Activated T-helper 1 cell treated with Interleukin-2 at 50 U/mL for 16 hours (primary cell): Measurements from ENCODE around the gene UBR3.
"Not testable (repeated sequence)": the region's sequence is repeated elsewhere in the genome, so short reads cannot be mapped to it uniquely, and the experiment has no call there.

ENCODE experiments used
- DNase-seq: peaks from one replicate; pipeline ENCODE4 v3.0.0-alpha.2; 2020; ENCODE audit warnings: low read depth

The UBR3 gene

DNA sequence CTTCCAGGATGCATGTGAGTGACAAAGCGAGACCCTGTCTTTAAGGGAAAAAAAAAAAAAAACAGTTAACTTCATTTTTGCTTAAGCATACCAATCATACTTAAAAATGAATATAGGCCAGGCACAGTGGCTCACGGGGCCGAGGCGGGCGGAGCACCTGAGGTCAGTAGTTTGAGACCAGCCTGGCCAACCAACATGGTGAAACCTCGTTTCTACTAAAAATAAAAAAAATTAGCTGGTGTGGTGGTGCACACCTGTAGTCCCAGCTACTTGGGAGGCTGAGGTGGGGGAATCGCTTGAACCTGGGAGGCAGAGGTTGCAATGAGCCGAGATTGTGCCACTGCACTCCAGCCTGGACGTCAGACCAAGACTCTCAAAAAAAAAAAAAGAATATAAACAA is 44.1 kb downstream of the UBR3 start:
- not testable (repeated sequence) for DNase-seq

DNA sequence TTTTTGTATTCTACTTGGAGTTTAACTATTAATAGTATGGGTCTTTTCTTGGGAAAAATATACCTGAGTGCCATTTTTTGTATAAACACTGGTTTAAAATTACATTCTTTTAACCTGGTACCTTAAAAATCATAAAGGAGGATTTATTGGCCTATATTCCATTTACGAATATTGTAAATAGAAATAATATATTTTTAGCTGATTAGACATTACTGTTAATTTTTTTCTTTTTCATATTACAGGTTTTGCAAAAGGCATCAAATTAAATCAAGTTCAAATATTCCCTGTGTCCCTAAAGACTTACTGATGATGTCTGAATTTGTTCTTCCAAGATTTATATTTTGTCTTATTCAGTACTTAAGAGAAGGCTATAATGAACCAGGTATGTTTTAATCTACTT is 44.7 kb downstream of the UBR3 start:
- no peak for DNase-seq

DNA sequence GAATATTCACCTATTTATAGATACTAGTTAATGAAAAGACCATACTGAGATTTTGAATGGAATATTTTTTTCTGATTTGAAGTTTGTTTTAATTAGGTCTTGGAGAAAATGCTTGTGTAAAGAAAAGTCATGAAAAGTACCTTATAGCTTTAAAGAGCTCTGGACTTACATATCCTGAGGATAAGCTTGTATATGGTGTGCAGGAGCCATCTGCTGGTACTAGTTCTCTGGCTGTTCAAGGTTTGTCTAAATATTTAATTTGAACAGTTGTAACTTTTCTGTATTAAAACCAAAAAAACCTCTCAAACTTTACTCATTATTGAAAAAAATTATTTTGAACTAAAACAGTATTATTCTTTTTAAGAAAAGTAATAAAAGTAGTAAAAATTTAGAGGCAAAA is 50.1 kb downstream of the UBR3 start:
- no peak for DNase-seq

DNA sequence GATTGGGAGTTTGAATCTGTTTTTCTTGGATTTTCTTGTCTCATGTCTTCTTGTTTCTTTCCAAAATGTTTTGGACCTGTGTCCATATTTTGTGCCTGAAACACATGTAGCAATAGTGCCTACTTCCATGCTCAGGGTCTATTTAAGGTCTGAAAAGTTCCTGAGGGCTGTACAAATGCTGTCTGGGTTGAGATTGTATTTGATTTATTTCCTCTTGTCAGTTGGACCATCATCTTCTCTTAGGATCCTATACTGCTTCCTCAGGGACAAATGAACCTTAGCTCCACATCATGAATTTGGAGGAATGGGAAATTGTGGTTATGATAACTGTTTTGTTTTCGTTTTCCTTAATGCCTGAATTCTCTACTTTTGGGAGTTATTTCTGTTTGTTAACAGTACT is 59.9 kb downstream of the UBR3 start:
- no peak for DNase-seq

DNA sequence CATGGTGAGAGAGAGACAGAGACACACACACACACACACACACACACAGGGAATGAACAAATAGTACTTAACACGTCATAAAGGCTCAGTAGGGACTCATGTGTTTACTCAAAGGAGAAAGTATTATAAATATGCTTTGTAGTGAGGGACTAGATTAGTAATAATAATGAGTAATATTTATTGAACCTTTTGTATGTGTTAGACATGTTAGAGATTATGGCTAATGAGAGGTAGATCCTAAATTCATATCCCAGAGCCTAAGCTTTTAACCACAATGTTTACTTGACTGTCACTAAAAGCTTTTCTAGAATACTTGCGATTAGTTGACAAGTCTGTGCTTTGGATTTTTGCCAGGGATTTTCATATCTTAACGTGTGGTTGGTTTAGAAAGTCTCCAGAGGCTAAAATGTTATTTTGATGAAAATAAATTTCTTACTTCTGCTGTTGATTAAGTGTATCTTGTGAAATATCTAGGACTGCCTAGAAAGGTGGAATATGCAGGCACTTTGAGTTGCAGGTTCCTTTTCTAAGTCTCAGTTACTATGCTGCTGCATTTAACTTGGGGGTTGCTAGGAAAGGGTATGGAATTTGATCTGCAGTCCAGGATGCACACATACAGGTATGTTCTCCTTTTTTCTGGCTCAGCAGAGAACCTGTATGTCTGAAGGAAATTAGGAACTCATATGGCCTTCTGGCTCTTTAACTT is 64.5 kb downstream of the UBR3 start:
- no peak for DNase-seq

DNA sequence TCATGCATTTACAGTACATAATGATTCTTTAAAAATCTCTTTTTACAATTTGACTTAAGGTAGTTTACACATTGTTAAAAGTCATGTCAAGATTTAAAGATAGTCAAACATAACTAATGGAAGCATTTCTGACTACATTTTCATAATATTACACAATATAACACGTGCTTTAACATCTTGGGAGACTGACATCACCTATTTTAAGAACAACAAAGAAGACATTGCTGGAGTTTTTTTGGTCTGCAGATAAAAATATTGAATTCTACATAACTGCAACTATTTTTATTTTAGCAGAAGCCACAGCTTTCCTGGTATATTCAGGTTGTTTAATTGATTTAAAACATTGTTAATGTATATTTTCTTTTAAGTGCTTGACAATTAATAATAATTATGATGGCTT is 65.7 kb downstream of the UBR3 start:
- DNase-seq = no peak

DNA sequence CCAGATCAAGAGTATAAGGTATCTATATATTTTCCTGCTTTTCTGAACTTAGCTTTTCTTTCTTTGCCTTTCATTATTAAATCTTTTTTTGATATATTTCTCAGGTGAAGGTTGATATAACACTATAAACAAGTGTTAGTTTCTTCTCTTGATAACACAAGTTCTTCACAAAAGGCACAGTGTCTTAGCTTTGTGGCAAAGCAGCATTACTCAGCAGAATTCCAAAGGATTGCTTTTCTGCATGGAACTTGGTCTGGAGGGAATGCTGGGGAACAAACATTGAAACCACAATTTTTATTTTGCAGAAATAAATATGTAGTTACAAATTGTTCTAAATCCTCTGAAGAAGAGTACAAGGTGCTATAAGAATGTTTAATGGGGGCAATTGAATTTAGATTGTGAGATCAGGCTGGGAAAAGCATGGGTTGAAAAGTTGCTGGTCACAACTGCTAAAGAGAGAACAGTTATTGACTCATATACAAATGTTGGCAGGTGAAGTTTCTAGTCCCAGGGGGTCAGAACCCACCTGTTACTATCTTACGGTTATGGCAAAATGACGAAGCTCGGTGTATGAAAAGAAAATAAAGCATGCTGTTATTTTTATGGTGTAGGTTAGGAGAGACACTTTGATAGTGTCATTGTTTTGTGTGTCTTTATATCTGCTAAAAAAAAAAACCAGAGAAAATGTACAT is 68.2 kb downstream of the UBR3 start:
- DNase-seq = no peak

DNA sequence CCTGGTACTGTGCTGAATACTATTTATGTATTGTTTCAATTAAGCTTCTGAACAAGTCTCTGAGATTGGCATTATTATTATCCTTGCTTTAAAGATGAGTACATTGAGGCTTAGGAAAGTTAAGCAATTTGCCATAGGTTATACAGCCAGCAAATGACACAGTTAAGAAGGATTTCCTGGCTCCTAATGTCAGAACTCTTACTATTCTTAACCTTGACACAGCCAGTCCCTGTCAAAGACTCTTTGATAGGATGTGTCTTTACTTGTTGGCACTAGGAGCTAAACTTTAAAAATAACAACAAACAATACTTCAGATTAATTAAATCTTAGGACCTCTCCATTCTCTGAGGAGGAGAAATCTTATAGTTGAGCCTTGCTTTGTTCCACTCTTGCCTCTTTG is 70.6 kb downstream of the UBR3 start:
- DNase-seq = no peak

DNA sequence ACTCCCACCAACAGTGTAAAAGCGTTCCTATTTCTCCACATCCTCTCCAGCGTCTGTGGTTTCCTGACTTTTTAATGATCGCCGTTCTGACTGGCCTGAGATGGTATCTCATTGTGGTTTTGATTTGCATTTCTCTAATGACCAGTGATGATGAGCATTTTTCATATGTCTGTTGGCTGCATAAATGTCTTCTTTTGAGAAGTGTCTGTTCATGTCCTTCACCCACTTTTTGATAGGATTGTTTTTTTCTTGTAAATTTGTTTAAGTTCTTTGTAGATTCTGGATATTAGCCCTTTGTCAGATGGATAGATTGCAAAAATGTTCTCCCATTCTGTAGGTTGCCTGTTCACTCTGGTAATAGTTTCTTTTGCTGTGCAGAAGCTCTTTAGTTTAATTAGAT is 72.8 kb downstream of the UBR3 start:
- not testable (repeated sequence) for DNase-seq

DNA sequence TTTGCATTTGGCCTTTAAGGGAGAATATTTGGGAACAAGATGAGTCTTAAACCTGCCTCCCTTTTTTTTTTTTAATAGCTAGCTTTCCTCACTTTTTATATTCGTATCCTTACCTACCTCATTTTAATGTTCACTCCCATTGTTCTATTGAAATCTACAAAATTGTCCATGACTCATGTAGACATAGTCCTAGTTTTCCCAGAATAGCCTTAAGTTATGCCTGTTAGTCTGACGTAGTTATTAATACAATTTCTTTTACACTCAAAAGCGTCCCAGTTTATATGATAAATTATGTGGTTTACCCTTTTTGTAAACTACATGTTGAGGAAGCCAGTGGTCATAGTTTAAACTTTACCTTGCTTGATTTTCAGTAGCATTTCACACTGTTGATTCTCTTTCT is 73.4 kb downstream of the UBR3 start:
- no peak for DNase-seq

DNA sequence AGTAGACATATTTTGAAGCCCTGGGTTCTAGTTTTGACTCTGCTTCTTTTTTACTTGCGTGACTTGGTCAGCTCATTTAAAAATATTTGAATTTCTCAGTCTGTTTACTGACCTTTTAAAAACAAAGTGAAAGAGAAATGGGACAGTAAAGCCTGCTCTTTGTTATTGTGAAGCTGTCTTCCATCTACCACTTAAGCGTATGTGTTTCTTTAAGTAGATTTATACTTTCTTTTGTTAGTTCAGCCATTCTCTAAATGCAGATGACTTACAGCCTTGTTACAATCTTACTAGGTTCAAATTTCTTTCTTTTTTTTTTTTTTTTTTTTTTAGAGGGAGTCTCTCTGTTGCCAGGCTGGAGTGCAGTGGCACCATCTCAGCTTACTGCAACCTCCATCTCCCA is 79.5 kb downstream of the UBR3 start:
- DNase-seq = no peak

DNA sequence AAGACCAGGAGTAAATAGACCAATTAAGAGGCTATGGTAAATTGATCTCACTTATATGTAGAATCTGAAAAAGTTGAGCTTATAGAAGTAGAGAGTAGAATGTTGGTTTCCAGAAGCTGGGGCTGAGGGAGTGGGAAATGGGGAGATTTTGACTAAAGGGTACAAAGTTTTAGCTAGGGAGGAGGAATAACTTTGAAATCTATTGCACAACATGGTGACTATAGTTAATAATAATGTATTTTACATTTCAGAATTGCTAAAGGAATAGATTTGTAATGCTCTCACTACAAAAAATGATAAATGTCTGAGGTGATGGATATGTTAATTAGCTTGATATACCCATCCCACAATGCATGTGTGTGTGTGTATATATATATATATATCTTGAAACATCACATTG is 82.1 kb downstream of the UBR3 start:
- DNase-seq = no peak

DNA sequence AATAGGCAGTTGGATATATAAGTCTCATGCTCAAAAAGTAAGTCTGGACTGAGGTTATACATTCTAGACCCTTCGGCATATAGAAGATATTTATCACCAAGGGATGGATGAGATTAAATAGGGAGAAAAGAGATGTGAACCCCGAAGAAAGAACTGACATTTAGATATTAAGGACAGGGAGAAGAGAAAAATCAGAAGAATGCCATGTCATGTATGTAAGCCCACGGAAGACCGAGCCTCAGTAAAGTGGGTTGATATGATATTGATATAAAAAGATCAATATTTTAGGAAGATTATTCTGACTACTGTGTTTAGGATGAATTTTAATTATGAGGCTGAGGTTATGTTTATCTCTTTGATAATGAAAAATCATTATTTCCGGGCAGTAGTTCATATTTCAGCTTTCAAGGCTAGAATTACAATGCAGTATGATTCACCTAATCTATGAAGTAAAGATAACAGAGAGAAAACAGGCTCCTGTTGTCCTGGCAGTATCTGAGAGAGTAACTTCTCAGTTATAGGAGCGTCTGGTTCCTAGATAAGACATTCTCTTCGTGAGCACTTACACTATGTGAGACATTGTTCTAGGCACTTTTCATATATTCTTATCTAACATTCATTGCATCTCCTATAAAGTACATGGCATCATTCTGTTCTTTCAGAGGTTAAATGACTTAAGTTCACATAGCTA is 83.0 kb downstream of the UBR3 start:
- DNase-seq = no peak

DNA sequence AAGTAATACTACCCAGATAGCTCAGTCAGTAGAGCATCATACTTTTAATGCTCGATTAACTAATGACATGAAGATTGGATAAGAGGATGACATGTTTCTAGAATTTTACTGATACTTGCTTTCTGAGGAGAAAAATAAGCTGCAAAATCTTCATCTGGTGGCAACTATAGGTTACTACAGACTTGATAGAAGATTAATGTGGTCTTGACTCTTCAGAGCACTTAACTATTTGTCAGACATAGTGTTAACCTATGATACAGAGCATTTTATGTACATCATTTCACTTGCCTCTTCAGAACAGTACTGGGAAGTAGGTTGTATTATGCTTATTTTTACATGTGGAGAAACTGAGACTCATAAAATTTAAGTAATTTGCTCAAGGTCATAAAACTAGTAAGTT is 83.9 kb downstream of the UBR3 start:
- DNase-seq = no peak

DNA sequence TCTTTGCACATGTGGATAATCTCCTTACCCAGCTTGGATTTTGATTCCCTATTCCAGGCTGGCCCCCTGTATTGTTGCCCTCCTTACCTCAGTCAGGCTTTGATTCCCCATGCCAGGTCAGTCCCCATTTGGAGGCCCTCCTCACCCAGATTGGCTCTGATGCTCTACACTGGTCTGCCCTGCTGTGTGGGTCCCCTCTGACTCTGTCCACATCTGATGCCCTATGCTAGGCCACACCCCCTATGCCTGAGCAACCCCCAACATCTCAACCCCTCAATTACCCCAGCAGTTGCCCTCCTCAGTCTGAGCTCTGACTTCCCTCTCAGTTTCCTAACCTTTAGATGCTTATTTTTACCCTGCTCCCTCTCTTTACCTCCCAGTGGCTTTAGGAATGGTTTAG is 89.4 kb downstream of the UBR3 start:
- no peak for DNase-seq

DNA sequence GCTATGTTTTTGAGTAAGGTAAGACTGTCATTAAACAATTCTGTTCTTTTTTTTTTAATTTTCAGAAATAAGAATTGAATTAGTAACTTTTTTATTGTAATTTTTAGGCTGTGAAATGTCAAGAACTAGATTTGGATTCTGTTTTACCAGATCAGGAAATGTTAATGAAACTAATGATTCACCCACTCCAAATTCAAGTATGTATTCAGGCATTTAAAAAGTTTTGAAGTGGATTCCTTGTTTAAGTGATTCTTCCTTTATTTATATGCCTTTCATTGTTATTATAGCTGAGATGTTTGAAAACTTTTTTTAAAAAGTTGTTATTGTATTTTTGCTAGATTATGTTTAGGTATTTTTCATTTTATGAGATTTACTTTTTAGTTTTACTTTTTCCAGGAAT is 96.7 kb downstream of the UBR3 start:
- DNase-seq = no peak

DNA sequence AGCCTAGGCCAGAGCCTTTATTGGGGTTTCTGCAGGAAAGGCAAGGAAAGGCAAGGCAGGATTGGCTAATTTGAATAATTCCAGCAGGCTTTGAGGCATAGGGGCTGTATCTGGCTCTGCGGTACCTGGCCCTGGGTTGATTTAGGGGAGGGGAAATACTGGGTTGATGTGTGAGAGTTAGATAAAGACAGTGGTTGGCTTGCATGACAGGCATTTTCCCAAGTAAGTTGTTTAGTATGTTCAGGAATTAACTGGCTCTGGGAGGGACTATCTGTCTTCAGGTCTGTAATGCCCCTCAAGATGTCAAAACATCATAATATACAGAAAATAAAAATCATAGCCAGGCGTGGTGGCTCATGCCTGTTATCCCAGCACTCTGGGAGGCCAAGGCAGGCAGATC is 98.7 kb downstream of the UBR3 start:
- DNase-seq = no peak

DNA sequence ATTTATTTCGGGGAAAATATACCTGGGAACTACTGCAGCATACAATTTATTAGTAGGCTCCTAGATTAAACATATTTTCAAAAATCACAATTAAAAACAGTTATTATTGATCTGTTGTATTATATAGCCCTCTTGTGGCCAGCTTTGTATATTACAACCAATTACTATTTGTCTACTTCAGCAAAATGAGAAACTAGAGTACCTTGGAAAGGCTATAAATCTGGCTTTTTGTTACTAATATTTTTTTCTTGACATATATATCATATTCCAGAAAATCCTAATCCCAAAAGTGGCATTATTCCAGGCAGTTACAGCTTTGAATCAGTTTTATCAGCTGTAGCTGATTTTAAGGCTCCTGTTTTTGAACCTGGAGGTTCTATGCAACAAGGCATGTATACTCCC is 101.2 kb downstream of the UBR3 start:
- no peak for DNase-seq

DNA sequence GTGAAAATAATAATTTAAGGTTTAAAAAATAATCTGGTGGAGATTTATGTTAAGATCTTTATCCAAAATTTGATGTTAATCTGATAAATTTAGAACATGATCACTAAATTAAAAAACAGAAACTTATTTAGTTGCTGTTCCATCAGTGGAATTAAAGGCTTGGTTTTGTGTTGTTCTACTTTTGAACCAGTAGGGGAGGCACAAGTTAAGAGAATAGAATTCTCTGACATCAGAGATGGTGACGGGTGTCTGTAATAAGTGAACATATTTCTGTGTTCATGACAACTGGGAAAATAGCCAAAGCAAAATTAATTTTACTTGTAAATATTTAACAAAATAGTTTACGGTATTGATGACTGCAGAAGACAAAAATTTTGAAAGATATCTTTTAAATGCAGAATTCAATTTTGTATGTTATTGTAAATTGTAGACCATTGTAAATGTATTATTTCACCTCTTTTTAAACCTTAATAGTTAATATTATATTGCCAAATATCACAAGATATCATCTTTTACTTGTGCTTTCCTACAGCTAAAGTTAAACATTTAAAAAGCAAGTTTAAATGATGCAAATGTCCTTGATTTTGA is 106.0 kb downstream of the UBR3 start:
- DNase-seq = no peak

DNA sequence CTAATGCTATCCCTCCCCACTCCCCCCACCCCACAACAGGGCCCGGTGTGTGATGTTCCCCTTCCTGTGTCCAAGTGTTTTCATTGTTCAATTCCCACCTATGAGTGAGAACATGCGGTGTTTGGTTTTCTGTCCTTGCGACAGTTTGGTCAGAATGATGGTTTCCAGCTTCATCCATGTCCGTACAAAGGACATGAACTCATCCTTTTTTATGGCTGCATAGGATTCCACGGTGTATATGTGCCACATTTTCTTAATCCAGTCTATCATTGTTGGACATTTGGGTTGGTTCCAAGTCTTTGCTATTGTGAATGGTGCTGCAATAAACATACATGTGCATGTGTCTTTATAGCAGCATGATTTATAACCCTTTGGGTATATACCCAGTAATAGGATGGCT is 109.4 kb downstream of the UBR3 start:
- not testable (repeated sequence) for DNase-seq

DNA sequence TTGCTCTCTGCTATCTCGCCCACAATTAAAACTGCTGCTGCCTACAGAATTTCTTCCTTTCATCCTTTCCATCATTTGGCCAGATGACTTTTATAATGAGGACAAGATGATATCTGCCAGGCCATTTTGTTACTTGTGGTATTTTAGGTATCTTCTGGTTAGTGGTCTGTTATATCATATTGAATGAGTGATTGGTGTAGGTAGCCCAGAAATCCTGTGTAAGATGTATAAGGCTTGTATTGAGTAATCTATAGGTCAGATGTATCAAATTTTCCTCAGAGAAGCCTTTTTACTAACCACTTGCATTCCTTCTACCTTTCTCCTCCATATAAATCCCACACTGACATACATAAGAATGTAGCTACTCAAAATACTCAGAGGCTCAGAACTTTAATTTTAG is 118.3 kb downstream of the UBR3 start:
- no peak for DNase-seq

DNA sequence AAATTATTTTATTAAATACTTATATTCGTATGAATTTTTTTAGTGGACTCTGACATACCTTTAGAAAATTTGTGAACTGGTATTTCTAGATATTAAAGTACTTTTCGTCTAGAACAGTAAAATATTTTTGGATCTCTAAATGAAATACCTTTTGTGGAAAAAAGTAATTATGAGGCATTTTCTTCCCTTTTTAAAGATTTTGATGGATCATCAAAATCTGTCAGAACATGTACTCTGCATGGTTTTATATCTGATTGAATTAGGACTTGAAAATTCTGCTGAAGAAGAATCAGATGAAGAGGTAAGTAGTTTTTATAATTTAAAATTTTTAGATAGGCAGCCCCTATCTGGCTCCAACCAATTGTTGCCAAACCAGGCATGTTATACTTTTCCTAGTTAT is 118.8 kb downstream of the UBR3 start:
- DNase-seq = no peak

DNA sequence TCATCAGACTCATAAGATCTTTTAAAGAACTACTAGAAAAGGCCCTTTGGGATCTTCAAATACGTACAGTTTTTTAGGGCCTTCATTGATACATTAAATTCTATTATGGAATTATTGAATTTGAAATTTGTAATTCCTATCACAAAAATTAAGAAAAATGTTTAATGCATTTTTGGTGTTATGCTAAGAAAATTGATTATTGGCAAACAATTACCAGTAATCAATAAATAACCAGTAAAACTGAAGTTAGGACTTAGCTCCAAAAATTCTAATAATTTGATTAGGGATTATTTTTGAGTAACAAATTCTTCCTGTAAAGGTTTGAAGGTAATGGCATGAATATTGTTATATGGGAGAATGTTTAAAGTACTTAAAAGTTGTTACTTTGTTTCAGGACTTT is 119.3 kb downstream of the UBR3 start:
- no peak for DNase-seq
